GM18868 (cell line): ENCODE measurements around the gene SRSF2.
"Not testable (repeated sequence)": the region's sequence is repeated elsewhere in the genome, so short reads cannot be mapped to it uniquely, and the experiment has no call there.

Experiments
- ATAC-seq: cut with Tn5 transposase; IDR thresholded peaks from one replicate; pipeline ENCODE4 v1.9.1; 2021; ENCODE audit warnings: mild to moderate bottlenecking, moderate library complexity; ENCODE audit not compliant: unreplicated experiment

SRSF2 gene, protein sequence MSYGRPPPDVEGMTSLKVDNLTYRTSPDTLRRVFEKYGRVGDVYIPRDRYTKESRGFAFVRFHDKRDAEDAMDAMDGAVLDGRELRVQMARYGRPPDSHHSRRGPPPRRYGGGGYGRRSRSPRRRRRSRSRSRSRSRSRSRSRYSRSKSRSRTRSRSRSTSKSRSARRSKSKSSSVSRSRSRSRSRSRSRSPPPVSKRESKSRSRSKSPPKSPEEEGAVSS

DNA sequence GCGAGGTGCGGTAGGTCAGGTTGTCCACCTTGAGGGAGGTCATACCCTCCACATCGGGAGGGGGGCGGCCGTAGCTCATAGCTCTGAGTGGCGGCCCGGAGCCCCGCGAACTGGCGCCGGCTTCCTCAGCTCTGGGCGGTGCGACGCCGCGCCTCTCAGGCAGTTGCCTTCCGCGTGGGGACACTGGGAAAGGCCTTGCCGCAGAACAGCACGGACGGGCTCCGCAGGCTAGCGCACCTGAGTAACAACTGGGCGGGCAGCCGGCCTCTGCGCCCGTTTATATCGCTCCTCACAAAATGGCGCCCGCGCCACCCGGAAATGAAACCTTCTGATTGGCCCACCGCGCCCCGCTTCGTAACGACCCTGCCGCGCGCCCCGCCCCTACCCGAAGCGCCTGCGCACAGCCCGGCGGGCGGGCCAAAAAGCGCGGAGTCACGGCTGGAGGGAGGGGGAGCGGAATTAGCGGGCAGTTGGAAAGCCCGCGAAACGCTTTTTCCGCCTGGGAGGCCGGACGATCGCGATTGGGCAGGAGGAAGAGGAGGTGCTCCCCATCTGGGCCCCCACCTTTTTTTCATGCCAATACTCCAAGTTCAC, at the start of gene SRSF2:
Gene SRSF2, minus strand, starts transcription at position 250 of the 594 bp plus-strand sequence. Its CDS starts 171 bp downstream, at position 79.
- peak; percentile 68 for ATAC-seq

DNA sequence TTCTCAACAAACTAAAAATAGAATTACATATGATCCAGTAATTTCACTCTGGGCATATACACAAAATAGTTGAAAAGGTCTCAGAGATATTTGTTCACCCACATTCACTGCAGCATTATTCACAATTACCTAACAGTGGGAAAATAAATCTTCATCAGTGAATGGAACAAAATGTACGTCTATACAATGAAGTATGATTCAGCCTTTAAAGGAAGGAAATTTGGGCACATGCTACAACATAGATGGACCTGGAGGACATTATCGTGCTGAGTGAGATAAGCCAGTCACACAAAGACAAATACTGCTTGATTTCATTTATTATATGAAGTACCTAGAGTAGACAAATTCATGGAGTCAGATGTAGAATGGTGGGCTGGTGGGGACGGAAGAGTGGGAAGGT, 47.8 kb upstream of the SRSF2 start:
- ATAC-seq, result no peak

DNA sequence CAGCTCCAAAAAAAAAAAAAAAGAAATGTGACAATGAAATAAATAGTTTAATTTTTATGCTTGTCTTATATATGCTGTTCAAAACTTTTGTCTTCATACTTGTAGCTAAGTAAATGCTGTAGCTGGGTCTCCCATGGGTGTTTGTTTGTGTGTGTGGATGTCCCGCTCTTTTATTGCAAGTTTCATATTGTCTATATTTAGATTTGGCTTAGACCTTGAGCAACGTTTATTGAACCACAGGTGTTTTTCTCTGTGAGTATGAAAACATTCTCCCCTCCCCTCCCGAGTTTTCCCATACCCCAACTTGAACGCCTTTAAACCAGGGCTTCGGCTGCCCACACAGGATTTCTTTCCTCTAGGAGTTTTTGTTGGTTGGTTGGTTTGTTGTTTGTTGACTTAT, 46.0 kb upstream of the SRSF2 start:
- no peak for ATAC-seq

DNA sequence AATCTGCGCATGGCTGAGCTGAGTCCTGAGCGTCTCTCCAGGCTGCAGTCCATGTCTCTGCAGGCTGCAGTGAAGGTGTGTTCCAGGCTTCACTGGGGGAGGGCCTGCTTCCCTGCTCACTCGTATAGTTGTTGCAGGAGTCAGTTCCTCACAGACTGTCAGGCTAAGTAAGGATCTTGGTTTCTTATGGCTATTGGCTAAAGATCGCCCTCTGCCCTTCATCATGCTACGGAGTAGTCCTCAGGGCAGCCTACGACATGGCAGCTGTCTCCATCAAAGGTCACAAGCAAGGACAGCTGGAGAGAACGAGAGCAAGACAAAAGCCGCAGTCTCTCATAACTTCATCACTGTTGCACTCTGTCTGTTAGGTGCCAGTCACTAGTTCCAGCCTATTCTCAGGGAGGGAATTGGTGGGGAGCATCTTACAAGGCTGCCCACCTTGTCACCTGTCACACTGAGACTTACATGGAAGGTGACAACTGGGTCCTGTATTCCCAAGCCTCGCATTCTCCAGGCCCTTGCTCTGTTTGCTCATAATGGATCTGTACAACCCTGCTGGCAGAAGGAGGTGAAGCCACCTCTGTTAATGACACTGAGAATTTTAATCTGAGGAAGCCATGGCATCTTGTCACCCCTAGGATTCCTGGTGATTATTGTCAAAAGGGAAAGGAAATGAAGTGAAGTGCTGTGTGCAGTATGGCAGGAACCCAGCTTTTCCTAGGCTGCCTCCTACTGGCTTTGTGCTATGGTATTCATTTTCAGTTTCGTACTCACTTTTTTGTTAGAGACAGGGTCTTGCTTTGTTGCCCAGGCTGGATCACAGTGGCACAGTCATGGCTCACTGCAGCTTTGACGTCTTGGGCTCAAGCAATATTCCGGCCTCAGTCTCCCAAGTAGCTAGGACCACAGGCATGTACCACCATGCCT, 44.2 kb upstream of the SRSF2 start:
- no peak for ATAC-seq

DNA sequence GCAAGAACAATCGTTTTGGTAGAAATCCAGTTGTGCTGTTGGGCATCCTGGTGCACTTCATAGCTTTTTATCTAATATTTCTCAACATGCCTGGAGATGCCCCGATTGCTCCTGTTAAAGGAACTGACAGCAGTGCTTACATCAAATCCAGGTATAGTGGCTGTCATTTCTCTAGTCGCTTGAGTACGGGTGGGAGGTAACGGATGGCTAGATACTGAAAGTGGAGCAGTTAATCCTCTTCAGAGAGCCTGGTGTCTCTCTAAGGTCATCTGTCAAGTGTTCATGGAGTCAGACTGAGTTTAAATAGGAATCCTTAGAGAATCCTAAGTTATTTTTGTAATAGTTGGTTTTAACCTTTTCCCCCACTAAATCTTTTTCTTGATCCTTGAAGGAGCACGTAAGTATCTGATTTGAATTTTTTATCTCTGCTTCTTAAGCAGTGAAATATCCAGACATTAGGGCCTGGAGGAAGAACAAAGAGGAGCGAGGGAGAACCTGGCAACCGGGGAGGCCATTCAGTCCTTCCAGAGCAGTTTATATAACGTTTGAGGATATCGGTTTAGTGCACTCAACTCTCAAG, 38.0 kb upstream of the SRSF2 start:
- no peak for ATAC-seq

DNA sequence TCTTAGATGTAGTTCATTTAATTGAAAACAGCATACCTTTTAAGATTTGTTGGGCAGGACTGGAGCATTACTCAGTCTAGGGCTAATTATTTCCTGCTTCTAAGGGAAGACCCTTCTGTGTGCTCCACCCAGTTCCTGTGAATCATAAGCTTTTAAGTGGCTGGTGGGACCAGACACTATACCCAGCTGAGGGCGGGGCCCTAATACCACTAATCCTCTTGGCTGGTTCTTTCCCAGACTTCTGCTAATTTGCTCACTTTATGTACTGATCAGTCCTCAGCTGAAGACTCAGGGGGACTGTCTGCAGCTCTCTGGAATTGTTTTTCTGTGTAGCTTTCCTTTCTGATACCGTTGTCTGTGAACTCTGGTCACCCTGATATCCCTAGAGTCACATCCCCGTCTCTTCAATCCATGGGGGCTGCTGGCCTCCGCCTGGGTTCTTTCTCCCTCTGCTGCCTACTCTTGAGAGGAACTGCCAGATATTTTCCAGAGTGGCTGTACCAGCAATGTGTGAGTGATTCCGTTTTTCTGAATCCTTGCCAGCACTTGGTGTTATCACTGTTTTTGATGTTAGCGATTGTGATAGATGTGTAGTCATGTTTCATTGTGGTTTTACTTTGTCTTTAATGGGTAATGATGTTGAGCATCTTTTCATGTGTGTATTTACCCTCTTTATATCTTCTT, 35.9 kb upstream of the SRSF2 start:
- ATAC-seq, result no peak

DNA sequence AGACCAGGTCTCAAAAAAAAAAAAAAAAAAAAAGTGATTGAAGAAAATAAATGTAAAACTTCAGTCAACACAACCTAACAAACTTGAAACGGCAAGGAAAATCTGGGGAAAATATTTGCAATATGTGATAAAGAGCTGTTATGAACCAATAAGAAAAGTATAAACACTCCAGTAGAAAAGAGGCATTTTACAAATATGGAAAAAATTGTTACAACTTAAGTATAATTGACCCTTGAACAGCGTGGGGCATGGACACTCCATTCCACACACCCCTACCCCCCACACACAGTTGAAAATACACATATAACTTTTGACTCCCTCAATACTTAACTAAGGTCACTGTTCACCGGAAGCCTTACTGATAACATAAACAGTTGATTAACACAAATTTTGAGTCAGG, 21.4 kb upstream of the SRSF2 start:
- ATAC-seq, result no peak

DNA sequence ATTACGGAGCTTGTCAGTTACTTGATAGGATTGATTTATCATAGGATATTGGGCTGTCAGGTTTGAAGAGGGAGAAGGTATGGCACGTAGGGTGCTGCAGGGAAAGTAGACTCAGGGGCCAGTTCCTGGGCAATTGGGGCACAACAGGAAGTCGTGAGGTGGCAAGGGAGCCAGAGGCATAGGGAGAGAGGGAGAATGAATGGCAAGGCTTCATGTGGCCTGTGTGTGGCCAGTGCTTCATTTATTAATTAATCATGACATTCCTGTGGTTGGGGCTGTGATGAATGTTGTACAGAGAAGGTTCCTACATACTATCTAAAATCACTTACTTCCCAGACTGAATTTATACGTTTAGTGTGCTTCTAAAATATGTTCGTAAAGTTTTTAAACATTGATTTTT, 20.1 kb upstream of the SRSF2 start:
- ATAC-seq, result no peak

DNA sequence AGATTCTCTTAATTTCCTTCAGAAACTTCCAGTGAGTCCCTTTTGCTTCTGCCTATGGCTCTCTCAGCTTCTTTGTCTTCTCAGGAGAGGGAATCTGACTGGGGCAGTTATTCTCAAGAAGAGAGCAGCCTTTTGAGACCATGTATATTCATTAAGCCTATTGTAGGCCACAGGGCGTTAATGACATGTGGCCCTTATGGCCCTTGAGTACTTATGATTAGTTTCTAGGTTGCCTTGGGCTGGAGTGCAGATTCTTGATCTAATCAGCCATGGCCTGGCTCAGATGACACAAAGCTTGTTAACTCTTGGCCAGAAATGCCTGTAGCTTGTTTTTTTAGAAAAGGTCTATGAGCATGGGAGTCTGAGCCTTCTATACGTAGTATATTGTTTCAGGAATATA, 18.2 kb upstream of the SRSF2 start:
- ATAC-seq, result no peak

DNA sequence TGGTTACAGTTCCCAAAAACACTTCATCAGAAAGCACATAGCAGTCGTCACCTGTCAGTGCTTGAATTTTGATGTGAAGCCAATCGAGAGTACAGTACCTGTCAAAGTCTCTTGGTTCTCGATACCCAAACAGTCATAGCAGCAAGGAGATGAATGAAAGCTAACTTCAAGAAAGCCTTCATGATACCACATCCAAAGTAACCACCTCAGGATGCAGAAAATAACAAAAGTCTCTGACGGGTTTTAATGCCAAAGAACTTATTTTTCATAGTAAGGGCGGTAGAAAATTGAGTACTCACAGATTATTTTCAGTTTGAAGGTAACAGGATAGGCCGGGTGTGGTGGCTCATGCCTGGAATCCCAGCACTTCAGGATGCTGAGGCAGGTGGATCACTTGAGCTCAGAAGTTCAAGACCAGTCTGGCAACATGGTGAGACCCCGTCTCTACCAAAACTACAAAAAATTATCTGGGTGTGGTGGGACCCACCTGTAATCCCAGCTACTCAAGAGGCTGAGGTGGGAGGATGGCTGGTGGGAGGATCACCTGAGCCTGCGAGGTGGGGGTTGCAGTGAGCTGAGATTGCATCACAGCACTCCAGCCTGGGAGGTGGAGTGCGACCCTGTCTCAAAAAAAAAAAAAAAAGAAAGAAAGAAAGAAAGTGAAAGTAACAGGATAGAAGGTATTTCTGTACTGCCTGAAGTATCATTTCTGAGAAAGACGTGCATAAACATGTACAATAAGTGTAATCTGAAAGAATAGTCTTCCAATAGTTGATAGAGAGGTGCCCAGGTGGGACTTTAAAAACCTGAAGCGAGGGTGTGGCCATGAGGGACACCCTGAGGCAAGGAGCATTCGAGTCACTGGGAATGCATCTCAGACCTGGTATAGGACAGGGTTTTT, 16.2 kb upstream of the SRSF2 start:
- ATAC-seq, result no peak

DNA sequence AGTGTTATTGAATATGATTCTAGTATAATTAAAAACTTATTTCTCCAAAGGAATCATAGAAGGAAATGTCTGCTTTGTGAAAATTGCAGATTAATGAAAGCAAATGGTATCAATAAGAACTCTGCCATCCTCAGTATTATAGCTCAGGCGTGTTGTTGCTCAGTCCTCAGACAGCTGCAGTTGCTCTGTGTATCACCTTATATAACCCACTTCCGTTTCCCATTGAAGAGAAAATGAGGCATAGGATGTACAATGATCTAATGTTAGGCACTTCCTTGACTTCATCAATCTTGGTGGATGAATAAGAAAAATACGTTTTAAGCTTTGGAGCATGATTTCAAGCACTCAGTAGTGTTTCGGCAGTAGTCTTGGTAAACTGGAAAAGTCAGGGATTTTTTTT, 14.9 kb upstream of the SRSF2 start:
- ATAC-seq, result no peak

DNA sequence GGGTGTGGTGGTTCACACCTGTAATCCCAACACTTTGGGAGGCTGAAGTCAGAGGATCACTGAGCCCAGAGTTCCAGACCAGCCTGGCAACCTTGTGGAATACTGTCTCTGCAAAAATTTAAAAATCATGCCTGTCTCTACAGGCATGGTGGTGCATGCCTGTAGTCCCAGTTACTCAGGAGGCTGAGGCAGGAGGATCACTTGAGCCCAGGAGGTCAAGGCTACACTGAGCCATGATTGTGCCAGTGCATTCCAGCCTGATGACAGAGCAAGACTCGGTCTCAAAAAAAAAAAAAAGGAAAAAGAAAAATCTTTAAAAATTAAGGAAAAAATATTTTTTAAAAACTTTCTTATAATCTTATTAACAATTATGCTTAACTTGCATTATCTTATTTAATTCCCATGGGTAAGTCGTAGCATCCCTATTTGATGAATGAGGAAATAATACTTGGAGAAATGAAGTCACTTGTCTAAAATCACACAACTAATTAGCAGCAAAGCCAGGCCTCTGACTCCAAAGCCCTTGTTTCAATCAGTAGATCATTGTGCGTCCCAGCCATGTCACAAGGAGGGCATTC, 14.4 kb upstream of the SRSF2 start:
- ATAC-seq, result no peak

DNA sequence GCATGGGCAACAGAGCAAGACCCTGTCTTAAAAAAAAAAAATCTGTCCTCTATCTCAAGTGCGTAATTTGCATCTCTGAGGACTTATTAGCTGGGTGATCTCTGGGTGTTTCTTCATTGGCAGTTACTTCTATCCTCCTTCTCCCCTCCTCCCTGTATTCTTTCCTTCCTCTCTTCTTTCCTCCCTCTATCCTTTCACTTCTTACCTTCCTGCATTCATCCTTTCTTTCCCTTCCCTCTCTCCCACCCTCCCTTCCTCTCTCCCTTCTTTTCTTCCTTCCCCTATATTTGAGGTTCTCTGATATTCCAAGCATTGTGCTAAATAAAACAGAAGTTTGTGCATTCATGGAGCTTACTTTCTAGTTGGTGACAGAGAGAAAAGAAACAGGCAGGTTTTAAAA, 11.5 kb upstream of the SRSF2 start:
- ATAC-seq, result no peak

DNA sequence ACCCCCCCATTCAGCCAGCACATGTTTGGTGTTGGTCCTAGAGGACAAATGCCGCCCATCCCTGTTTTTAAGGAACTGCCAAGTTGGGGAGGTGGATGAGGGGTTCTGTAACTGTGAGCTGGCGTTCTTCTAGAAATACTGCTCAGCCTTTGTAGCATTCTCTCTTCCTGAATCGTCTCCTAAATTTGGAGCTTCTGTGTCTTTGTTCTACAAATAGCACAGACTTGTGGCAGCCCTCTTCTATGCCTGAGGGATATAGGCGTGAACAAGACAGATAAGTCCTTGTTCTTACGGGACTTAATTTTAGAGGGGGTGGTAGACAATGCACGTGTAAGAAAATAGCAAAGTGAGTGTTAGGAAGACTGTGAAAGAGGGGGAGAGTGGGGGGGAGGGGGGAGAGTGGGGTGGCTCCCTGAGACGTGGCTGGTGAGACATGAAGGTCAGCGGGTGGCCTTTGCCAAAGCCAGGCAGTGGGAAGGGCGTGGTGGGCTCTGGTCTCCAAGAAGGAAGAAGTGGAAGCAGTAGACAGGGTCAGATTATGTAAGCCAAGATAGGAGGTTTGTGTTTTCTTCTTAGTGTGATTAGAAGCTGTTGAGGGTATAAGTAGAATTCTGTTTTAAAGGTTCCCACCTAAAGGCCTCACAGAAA, 10.7 kb upstream of the SRSF2 start:
- ATAC-seq, result no peak

DNA sequence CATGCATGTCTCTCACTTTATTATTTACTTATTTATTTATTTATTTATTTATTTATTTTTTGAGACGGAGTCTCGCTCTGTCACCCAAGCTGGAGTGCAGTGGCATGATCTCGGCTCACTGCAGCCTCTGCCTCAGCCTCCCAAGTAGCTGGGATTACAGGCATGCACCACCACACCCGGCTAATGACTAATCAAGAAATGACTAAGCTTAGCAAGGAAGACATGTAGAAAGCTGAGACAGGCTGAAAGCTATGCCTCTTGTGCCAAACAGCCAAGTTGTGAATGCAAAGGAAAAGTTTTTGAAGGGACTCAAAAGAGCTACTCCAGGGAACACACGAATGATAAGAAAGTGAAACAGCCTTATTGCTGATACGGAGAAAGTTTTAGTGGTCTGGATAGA, 8.7 kb upstream of the SRSF2 start:
- not testable (repeated sequence) for ATAC-seq

DNA sequence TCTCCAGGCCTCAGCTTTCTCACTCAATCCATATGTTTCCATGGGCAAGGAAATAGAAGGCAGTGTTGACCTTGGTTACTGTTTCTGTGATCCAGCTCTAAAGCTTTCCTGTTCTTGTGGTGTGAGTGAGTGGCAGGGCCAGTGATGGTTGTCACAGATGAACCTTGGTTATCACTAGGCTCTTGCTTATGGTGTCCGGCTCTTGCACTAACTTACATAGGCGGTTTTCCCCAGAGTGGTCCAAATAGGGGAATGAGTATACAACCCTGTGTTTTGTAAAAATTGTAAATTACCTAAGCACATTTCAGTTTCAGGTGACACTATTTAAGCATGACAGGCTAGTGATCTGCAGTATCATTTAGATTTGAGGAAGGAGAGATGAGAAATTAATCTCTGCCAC, 7.6 kb upstream of the SRSF2 start:
- ATAC-seq, result no peak

DNA sequence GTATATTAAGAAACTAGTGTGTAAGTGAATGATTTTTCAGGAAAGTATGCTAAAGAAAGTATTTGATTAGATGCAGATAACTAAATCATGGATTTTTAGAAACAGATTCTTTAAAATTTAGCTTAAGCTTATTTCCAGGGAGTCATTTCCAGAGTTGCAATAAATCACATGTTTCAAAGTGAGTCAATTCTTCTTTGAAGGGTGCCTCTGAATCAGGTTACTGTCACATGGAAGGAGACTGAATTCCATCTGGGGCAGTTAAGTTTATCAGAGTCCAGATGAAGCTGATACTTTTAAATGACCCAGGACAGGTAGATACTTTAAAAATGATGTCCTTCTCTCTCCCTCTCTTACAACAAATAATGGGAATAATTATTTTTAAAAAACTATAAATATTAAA, 5.8 kb upstream of the SRSF2 start:
- ATAC-seq, result no peak

DNA sequence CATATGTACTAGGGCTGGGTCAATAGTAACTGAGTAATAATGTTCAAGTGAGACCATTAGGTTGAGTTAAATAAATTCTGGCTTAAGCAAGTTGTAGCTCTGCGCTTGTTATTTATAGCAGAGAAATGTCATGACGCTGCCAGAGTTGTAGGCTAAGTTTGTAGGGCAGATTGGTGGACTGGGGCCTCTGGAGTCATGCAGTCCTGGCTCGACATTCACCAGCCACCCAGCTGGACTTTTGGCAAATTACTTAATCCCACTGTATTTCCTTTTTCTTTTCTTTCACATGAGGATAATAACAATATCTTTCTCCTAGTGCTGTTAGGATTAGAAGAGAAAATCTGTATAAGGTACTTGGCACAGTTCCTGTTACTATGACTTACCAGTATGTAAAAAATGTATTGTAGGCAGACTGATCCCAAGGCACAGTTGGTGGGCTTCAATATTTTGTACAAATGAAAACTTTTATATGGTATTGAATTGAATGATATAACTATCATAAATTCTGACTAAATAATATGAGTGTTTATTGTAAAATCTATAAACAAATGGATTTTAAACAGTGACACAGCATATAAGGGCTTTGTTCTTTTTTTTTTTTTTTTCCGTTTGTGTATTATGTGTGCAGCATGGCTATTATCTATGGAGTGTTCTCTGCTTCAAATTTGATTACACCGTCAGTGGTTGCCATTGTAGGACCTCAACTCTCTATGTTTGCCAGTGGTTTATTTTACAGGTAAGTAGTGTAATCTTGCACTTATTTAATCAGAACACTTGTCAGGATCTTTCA, 3.4 kb upstream of the SRSF2 start:
- no peak for ATAC-seq
